GM12878 (cell line): Measurements from ENCODE around the gene SLC2A9. TPM values are rescaled to one million over a fixed set of nuclear protein-coding genes. Genes with fewer than 3 reads are reported as not detected.

Experiments used
- ATAC-seq: fragments of 200-7000 bp; cut with Tn5 transposase; 3 replicates; pipeline ENCODE4 v1.9.1; 2020; ENCODE audit warnings: mild to moderate bottlenecking, moderate library complexity
- BruUV-seq: library from RNA; stranded (reverse); fragments of 400-500 nt; replicated peaks from 2 replicates; lab custom pipeline; 2021; lab: Mats Ljungman, UMichigan
- CTCF ChIA-PET: fragments of 300-600 bp; sonication (Branson Sonifier 250); formaldehyde crosslinking; extraction: SDS; loops from one replicate; lab custom pipeline; 2021; ENCODE audit warnings: inconsistent platforms; lab: Yijun Ruan, JAX
- POLR2A ChIA-PET: fragments of 350-600 bp; formaldehyde crosslinking; extraction: SDS; loops from one replicate; lab custom pipeline; 2021; ENCODE audit warnings: inconsistent platforms; lab: Charles Lee
- RAD21 ChIA-PET: fragments of 300-600 bp; sonication (Branson Sonifier 250); formaldehyde crosslinking; loops from one replicate; lab custom pipeline; 2023; ENCODE audit warnings: antibody characterized with exemption; ENCODE audit not compliant: unreplicated experiment; lab: Charles Lee
- SMC1A ChIA-PET: fragments of 300-600 bp; sonication (Branson Sonifier 250); formaldehyde crosslinking; loops from one replicate; lab custom pipeline; 2023; ENCODE audit not compliant: unreplicated experiment, uncharacterized antibody; lab: Charles Lee
- DNase-seq: peaks from one replicate; pipeline ENCODE4 v3.0.0-alpha.2; 2011; ENCODE audit warnings: low read depth, low spot score
- FAIRE-seq: peaks from 3 replicates; lab custom pipeline; 2011; peaks lifted over from hg19 to GRCh38; lab: Jason Lieb, UNC
- H2AFZ ChIP-seq: 2 replicates; pipeline ENCODE4 v1.6.0; 2011; ENCODE audit warnings: low read depth, low read length, control low read depth; ENCODE audit not compliant: control insufficient read depth
- H3K27ac ChIP-seq: 2 replicates; pipeline ENCODE4 v1.5.1; 2011; ENCODE audit warnings: control low read depth; ENCODE audit not compliant: control insufficient read depth, insufficient read depth
- H3K27me3 ChIP-seq, 2 experiments: replicated peaks in 1 of 2; 2 replicates each; pipeline versions ENCODE4 v1.6.0 to v1.6.1; 2011; ENCODE audit warnings: low read length in 1 of 2; ENCODE audit not compliant: control insufficient read depth in 2 of 2, insufficient read depth in 2 of 2
- H3K36me3 ChIP-seq, 2 experiments: 2 replicates each; pipeline ENCODE4 v1.5.1; 2011; ENCODE audit warnings: low read length in 1 of 2; ENCODE audit not compliant: control insufficient read depth in 2 of 2, insufficient read depth in 2 of 2
- H3K4me1 ChIP-seq: 2 replicates; pipeline ENCODE4 v1.6.1; 2011; ENCODE audit warnings: mild to moderate bottlenecking, low read length, moderate library complexity, mixed read lengths; ENCODE audit not compliant: control insufficient read depth, insufficient read depth
- H3K4me2 ChIP-seq: 2 replicates; pipeline ENCODE4 v1.6.0; 2011; ENCODE audit warnings: control low read depth; ENCODE audit not compliant: control insufficient read depth, insufficient read depth
- H3K4me3 ChIP-seq: fragments of 200-600 bp; sonication (generic); 2 replicates; pipeline ENCODE4 v1.5.1; 2016
- H3K79me2 ChIP-seq: 2 replicates; pipeline ENCODE4 v1.6.0; 2011; ENCODE audit warnings: low read length; ENCODE audit not compliant: control insufficient read depth, insufficient read depth
- H3K9ac ChIP-seq: 2 replicates; pipeline ENCODE4 v1.8.0; 2011; ENCODE audit warnings: low read length, control low read depth, mixed read lengths; ENCODE audit not compliant: control insufficient read depth, insufficient read depth
- H3K9me3 ChIP-seq: replicated peaks from 3 replicates; pipeline ENCODE4 v1.5.1; 2011; ENCODE audit warnings: mild to moderate bottlenecking, low read length; ENCODE audit not compliant: control insufficient read depth, insufficient read depth
- H4K20me1 ChIP-seq: 2 replicates; pipeline ENCODE4 v1.6.0; 2011; ENCODE audit not compliant: control insufficient read depth, insufficient read depth
- CBFB ChIP-seq: IDR thresholded peaks from 2 replicates; pipeline ENCODE4 v1.6.1; 2016; ENCODE audit warnings: antibody characterized with exemption, low read depth
- CEBPZ ChIP-seq: fragments of 150-350 bp; IDR thresholded peaks from 2 replicates; pipeline ENCODE4 v1.6.1; 2016; ENCODE audit warnings: low read depth, low read length
- CREM ChIP-seq: IDR thresholded peaks from 2 replicates; pipeline ENCODE4 v1.6.1; 2014; ENCODE audit warnings: antibody characterized with exemption, low read depth
- CTCF ChIP-seq, 3 experiments: IDR thresholded peaks in 2 of 3; conservative IDR thresholded peaks in 1 of 3; 2 replicates each; pipeline ENCODE4 v1.5.1; 2011; ENCODE audit warnings: low read depth in 3 of 3, low read length in 3 of 3, mild to moderate bottlenecking in 3 of 3, control low read depth in 2 of 3, moderate library complexity in 2 of 3, inconsistent platforms in 1 of 3, mixed read lengths in 1 of 3; ENCODE audit not compliant: control insufficient read depth in 2 of 3, insufficient read depth in 1 of 3; ENCODE audit errors: extremely low read depth in 1 of 3
- DPF2 ChIP-seq: fragments of 450-650 bp; IDR thresholded peaks from 2 replicates; pipeline ENCODE4 v1.6.1; 2017; ENCODE audit warnings: mild to moderate bottlenecking
- IKZF2 ChIP-seq, 2 experiments: fragments of 450-650 bp; IDR thresholded peaks; 2 replicates each; pipeline ENCODE4 v1.6.1; 2017; ENCODE audit warnings: mild to moderate bottlenecking in 2 of 2, moderate library complexity in 2 of 2
- MLLT1 ChIP-seq: fragments of 450-650 bp; IDR thresholded peaks from 2 replicates; pipeline ENCODE4 v1.6.1; 2016; ENCODE audit warnings: mild to moderate bottlenecking
- NFYA ChIP-seq: IDR thresholded peaks from 2 replicates; pipeline ENCODE4 v1.6.1; 2011; ENCODE audit warnings: low read depth, mild to moderate bottlenecking, low read length, improper control_type of control experiment, borderline replicate concordance
- NR2C2 ChIP-seq: IDR thresholded peaks from 2 replicates; pipeline ENCODE4 v1.6.1; 2011; ENCODE audit warnings: borderline replicate concordance, low read depth; ENCODE audit not compliant: control insufficient read depth, insufficient read length
- NR2F1 ChIP-seq: fragments of 450-650 bp; conservative IDR thresholded peaks from 2 replicates; pipeline ENCODE4 v1.6.1; 2017; ENCODE audit warnings: mild to moderate bottlenecking
- NRF1 ChIP-seq: conservative IDR thresholded peaks from 2 replicates; pipeline ENCODE4 v1.6.1; 2011; ENCODE audit warnings: mild to moderate bottlenecking, low read depth, low read length, improper control_type of control experiment
- PML ChIP-seq: IDR thresholded peaks from 2 replicates; pipeline ENCODE4 v1.6.1; 2012; ENCODE audit warnings: low read length, inconsistent platforms
- POLR2A ChIP-seq: IDR thresholded peaks from 2 replicates; pipeline ENCODE4 v1.6.1; 2011; ENCODE audit warnings: low read depth, mild to moderate bottlenecking, low read length
- SIX5 ChIP-seq: IDR thresholded peaks from 2 replicates; pipeline ENCODE4 v1.6.1; 2011; ENCODE audit warnings: mild to moderate bottlenecking, low read depth, low read length, moderate library complexity; ENCODE audit not compliant: severe bottlenecking
- SMAD1 ChIP-seq: fragments of 450-650 bp; IDR thresholded peaks from 2 replicates; pipeline ENCODE4 v1.6.1; 2018; ENCODE audit warnings: mild to moderate bottlenecking, low read depth; ENCODE audit not compliant: partially characterized antibody
- WGBS: methylation state at CpG from one replicate; pipeline ENCODE4 v1.1.6; 2016; ENCODE audit warnings: low lambda C conversion rate; ENCODE audit not compliant: insufficient replicate concordance, insufficient coverage; ENCODE audit errors: missing lambda C conversion rate; 5-methylcytosine and 5-hydroxymethylcytosine counted together
- in situ Hi-C: fragments of 300-500 bp; cut with MboI; formaldehyde crosslinking; loops from 9 replicates; pipeline ENCODE4 v1.14.3; 2018; ENCODE audit warnings: mixed read lengths
- intact Hi-C: fragments of 100-400 bp; cut with micrococcal nuclease; formaldehyde crosslinking; loops from one replicate; pipeline ENCODE4 v1.14.2; 2022; ENCODE audit not compliant: unreplicated experiment
- polyA plus RNA-seq, 11 experiments: library from polyadenylated mRNA; depleted of rRNA in 4 of 11; unstranded in 6 of 11; stranded (reverse) in 5 of 11; fragments of >200 nt; fragmentation: Nextera tagmentation in 4 of 11; fragmentation: Illumina TruSeq in 1 of 11; extraction: Ambion mirVana in 4 of 11; extraction: Trizol in 1 of 11; gene quantifications; 1 replicate in 1 of 11; 2 replicates in 10 of 11; pipeline versions ENCODE4 v1.2.1 to v1.2.3, GENCODE V29; 2011 to 2016; ENCODE audit warnings: inconsistent platforms in 2 of 11, missing spikeins in 2 of 11, low read depth in 1 of 11
- total RNA-seq, 4 experiments: library from RNA; depleted of rRNA in 3 of 4; stranded (reverse); fragments of >200 nt in 3 of 4; fragmentation: Illumina TruSeq in 1 of 4; extraction: Trizol in 1 of 4; gene quantifications; 2 replicates each; pipeline versions ENCODE4 v1.2.1 to v1.2.3, GENCODE V29; 2013 to 2021

Gene SLC2A9
- total and polyA plus RNA-seq, 10 of the 15 experiments (the other 5 are each of a cell fraction or from before 2014, with no cell fraction given) = 0.28 to 2.8 (median 1.2) TPM

GRCh38 chr4:9946170-9946569 is 75.1 kb downstream of the SLC2A9 start:
- WGBS = 69% methylated on average over 2 of the region's 2 CpGs
- ATAC-seq (no peak), DNase-seq (no peak), FAIRE-seq (no peak)
- Histone ChIP-seq H3K27ac (no peak overlapping the region), H3K4me3 (no peak overlapping the region), H3K4me1 (no peaks in the 10 kb centered on the region), H2AFZ (no peak overlapping the region), H3K9me3 (no peaks in the 10 kb centered on the region), H3K79me2 (no peaks in the 10 kb centered on the region), H3K9ac (no peak overlapping the region), H3K36me3 (no peaks in the 10 kb centered on the region), H3K4me2 (no peak overlapping the region), H4K20me1 (no peaks in the 10 kb centered on the region), H3K27me3 (no peaks in the 10 kb centered on the region)
- intact Hi-C loops (no loop called here), in situ Hi-C loops (no loop called here)
- SMC1A ChIA-PET = no interaction called here
- POLR2A ChIA-PET = interaction anchor here (0.6 kb wide), 1 partner anchor 98 kb away, joined by 4 read pairs; no protein-coding TSS in a partner anchor
- BruUV-seq = no TSS peak
- CTCF ChIA-PET = interaction anchor here (1.4 to 7.7 kb wide), 2 partner anchors 9 to 69 kb away, joined by 3 to 57 read pairs; no protein-coding TSS in a partner anchor
- RAD21 ChIA-PET = interaction anchor here (5.2 kb wide), 1 partner anchor 68 kb away, joined by 28 read pairs; no protein-coding TSS in a partner anchor
- TF ChIP-seq DPF2 (no peak), POLR2A (no peak), CEBPZ (no peak), CBFB (no peak), SIX5 (no peak), NFYA (no peak), CTCF (IDR thresholded peaks at IDR 0.05 in 2 of 3, conservative IDR thresholded peaks at IDR 0.05 in 1 of 3; ENCODE audit: control insufficient read depth in 2 of 3, extremely low read depth in 1 of 3, insufficient read depth in 1 of 3, low read depth in 3 of 3, low read length in 3 of 3) (no peak), IKZF2 (IDR thresholded peaks at IDR 0.05) (no peak), NRF1 (no peak), NR2F1 (no peak), NR2C2 (no peak), MLLT1 (no peak), SMAD1 (no peak), PML (no peak), CREM (no peak)
